GM21360 (cell line): ENCODE data around the gene AMBRA1.
A peak's percentile ranks its signal among the peaks of the same experiment; 100 is the strongest.

Experiments used
- ATAC-seq: cut with Tn5 transposase; IDR thresholded peaks from one replicate; pipeline ENCODE4 v1.9.1; 2021; ENCODE audit warnings: mild to moderate bottlenecking, moderate library complexity; ENCODE audit not compliant: unreplicated experiment

Gene AMBRA1, protein sequence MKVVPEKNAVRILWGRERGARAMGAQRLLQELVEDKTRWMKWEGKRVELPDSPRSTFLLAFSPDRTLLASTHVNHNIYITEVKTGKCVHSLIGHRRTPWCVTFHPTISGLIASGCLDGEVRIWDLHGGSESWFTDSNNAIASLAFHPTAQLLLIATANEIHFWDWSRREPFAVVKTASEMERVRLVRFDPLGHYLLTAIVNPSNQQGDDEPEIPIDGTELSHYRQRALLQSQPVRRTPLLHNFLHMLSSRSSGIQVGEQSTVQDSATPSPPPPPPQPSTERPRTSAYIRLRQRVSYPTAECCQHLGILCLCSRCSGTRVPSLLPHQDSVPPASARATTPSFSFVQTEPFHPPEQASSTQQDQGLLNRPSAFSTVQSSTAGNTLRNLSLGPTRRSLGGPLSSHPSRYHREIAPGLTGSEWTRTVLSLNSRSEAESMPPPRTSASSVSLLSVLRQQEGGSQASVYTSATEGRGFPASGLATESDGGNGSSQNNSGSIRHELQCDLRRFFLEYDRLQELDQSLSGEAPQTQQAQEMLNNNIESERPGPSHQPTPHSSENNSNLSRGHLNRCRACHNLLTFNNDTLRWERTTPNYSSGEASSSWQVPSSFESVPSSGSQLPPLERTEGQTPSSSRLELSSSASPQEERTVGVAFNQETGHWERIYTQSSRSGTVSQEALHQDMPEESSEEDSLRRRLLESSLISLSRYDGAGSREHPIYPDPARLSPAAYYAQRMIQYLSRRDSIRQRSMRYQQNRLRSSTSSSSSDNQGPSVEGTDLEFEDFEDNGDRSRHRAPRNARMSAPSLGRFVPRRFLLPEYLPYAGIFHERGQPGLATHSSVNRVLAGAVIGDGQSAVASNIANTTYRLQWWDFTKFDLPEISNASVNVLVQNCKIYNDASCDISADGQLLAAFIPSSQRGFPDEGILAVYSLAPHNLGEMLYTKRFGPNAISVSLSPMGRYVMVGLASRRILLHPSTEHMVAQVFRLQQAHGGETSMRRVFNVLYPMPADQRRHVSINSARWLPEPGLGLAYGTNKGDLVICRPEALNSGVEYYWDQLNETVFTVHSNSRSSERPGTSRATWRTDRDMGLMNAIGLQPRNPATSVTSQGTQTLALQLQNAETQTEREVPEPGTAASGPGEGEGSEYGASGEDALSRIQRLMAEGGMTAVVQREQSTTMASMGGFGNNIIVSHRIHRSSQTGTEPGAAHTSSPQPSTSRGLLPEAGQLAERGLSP (N-terminal part only)

GRCh38 chr11:46593550-46594373, at the start of gene AMBRA1:
Gene AMBRA1 (minus strand): TSS chr11:46594023. CDS start chr11:46548380, 45,643 bp downstream.
- ATAC-seq = peak; percentile 81

GRCh38 chr11:46643531-46643930, 49.7 kb upstream of the AMBRA1 start:
- no peak for ATAC-seq

DNA sequence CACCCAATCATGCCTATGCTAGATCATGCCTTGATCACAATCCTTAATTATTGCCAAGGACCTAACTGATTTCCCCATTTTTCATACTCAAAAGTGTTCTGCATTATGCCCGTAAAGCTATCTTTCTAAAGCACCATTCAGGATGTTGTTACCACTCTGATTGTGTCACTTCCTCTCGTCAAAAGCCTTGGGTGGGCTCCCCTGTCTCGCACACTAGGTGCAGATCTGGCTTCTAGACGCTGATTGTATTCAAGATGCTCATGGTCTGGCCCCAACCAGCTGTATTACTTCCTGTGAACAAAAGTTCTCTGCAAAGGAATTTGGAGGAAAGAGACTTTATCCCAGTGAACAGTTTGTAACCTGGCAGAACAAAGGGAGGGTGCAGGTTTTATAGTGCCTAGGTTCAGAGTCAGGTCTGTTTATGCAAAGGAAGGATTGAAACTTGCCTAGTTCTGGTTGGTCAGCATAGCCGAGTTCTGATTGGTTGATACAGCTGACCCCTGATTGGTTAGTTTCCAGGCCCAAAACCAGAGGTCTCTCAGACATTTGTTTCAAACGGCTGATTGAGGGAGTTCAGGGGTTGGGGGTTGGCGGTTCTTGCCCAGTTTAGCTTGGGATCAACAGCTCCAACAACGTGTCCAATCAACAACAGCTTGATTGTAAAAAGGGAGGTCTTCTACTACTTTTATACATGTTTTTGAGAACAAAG, 49.0 kb upstream of the AMBRA1 start:
- ATAC-seq = no peak

GRCh38 chr11:46641639-46642038, 47.8 kb upstream of the AMBRA1 start:
- ATAC-seq = no peak

DNA sequence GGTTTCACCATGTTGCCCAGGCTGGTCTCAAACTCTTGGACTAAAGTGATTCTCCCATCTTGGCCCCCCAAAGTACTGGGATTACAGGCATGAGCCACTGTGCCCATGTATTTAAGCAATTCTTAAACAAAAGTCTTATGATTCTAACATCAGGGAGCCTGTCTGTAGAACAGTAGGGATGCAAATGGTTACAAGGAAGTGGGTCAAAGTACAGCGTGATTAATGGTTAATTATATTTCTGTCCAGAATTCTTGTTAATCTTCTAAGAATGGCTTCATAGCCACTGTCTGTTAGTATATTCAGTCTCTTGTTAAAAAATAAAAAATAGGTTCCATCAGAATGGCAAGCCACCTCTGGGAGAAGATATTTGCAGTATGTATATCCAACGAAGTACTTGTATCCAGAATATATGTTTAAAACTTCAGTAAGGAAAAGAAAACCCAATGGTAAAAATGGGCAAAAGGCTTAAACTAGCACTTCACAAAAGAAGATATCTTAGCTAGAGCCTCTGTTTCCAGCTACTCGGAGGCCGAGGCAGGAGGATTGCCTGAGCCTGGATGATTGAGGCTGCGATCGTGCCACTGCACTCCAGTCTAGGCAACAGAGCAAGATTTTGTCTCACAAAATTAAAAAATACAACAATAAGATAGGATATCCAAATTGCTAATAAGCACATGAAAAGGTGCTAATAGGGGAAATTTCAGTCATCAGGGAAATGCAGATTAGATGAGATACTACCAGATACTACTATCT, 46.4 kb upstream of the AMBRA1 start:
- no peak for ATAC-seq

- ATAC-seq = no peak
Observed at GRCh38 chr11:46639197-46639839, 45.5 kb upstream of the AMBRA1 start.

GRCh38 chr11:46637546-46637945, 43.7 kb upstream of the AMBRA1 start:
- no peak for ATAC-seq

GRCh38 chr11:46635557-46636139, 41.8 kb upstream of the AMBRA1 start:
- ATAC-seq = no peak

DNA sequence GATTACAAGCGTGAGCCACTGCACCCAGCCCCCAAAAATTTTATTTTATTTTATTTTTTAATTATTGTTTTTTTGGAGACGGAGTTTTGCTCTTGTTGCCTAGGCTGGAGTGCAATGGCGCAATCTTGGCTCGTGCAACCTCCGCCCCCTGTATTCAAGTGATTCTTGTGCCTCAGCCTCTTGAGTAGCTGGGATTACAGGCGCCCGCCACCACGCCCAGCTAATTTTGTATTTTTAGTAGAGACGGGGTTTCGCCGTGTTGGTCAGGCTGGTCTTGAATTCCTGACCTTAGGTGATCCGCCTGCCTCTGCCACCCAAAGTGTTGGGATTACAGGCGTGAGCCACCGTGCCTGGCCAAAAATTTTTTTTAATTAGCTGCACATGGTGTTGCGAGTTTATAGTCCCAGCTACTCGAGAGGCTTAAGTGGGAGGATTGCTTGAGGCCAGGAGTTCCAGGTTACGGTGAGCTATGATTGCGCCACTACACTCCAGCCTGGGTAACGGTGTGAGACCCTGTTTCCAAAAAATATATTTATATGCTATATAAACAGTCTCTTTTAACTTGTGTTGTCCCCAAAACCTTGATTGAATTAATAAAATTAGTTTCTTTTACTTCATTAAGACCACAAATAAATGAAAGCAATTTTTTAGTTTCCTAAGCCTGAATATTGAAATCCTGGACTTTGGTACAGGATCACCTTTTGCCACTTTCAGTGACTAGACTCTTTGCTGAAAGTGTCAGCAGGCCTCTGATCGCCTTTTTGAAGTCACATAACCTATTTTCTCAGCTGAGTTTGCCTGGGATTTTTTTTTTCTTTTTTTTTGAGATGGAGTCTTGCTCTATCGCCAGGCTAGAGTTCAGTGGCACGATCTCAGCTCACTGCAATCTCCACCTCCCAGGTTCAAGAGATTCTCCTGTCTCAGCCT, 39.7 kb upstream of the AMBRA1 start:
- no peak for ATAC-seq

GRCh38 chr11:46632502-46632901, 38.7 kb upstream of the AMBRA1 start:
- ATAC-seq = no peak

- no peak for ATAC-seq
Observed at GRCh38 chr11:46631676-46632075, 37.9 kb upstream of the AMBRA1 start.

- no peak for ATAC-seq
Observed at GRCh38 chr11:46630237-46630636, 36.4 kb upstream of the AMBRA1 start.

- no peak for ATAC-seq
Observed at GRCh38 chr11:46628961-46629360, 35.1 kb upstream of the AMBRA1 start.

DNA sequence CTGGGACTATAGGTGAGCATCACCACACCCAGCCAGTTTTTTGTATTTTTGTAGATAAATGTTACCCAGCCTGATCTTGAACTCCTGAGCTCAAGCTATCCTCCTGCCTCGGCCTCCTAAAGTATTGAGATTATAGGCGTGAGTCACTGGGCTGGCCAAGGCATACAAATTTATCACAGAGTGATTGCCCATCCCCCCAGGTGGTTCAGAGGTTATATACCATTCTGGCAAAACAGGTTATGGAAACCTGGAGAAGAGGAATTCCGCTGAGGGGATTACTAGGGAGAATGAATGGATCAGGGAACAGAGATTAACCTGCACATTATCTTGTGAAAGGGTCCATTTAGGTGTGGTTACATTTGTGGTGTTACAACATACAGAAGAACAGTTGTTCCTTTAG, 31.6 kb upstream of the AMBRA1 start:
- no peak for ATAC-seq

- no peak for ATAC-seq
Observed at GRCh38 chr11:46618837-46619236, 25.0 kb upstream of the AMBRA1 start.

GRCh38 chr11:46617972-46618314, 24.1 kb upstream of the AMBRA1 start:
- ATAC-seq = no peak
